H7 (cell line): ENCODE measurements around the gene EXD3. TPM values are rescaled to one million over a fixed set of nuclear protein-coding genes. Genes with fewer than 3 reads are reported as not detected.
"Not testable (repeated sequence)": the region's sequence is repeated elsewhere in the genome, so short reads cannot be mapped to it uniquely, and the experiment has no call there.

Experiments used
- DNase-seq: peaks from one replicate; pipeline ENCODE4 v3.0.0; 2012
- H3K27me3 ChIP-seq: 2 replicates; pipeline ENCODE4 v1.6.0; 2011; ENCODE audit warnings: mild to moderate bottlenecking, low read length; ENCODE audit not compliant: control insufficient read depth, insufficient read depth
- H3K36me3 ChIP-seq: replicated peaks from 2 replicates; pipeline ENCODE4 v1.5.1; 2011; ENCODE audit warnings: low read length; ENCODE audit not compliant: control insufficient read depth, insufficient read depth
- H3K4me3 ChIP-seq: 2 replicates; pipeline ENCODE4 v1.5.1; 2011; ENCODE audit warnings: low read depth, mild to moderate bottlenecking, control low read depth, low read length, moderate library complexity; ENCODE audit not compliant: insufficient read depth
- total RNA-seq: library from RNA; depleted of rRNA; stranded (reverse); fragments of >200 nt; shearing (Covaris generic); gene quantifications from 2 replicates; pipeline ENCODE4 v1.2.3, GENCODE V29; 2014

The EXD3 gene
- total RNA-seq, 1 experiment from 2014 or later, result 7.0 TPM

GRCh38 chr9:137423514-137424291 is 741 bp upstream of the EXD3 start:
- peak overlapping the region; percentile 43 for H3K4me3 ChIP-seq
- H3K27me3 ChIP-seq, result peaks cover 8% of the 10 kb centered on the region
- no peaks in the 10 kb centered on the region for H3K36me3 ChIP-seq
- DNase-seq, result peak; percentile 78

- Histone ChIP-seq H3K27me3 (peaks cover 8% of the 10 kb centered on the region), H3K36me3 (no peaks in the 10 kb centered on the region), H3K4me3 (peak overlapping the region; percentile 67)
- DNase-seq, result no peak
Observed at GRCh38 chr9:137421838-137422603, 941 bp downstream of the EXD3 start.

- no peak overlapping the region for H3K4me3 ChIP-seq
- DNase-seq, result no peak
- H3K36me3 ChIP-seq, result no peaks in the 10 kb centered on the region
- no peaks in the 10 kb centered on the region for H3K27me3 ChIP-seq
Observed at GRCh38 chr9:137417161-137418021, 5.6 kb downstream of the EXD3 start.

GRCh38 chr9:137416563-137417151 is 6.3 kb downstream of the EXD3 start:
- Histone ChIP-seq H3K27me3 (no peaks in the 10 kb centered on the region), H3K4me3 (no peak overlapping the region), H3K36me3 (no peaks in the 10 kb centered on the region)
- no peak for DNase-seq

- H3K4me3 ChIP-seq, result no peak overlapping the region
- H3K36me3 ChIP-seq, result no peaks in the 10 kb centered on the region
- no peak for DNase-seq
- H3K27me3 ChIP-seq, result no peaks in the 10 kb centered on the region
Observed at GRCh38 chr9:137416006-137416562, 6.9 kb downstream of the EXD3 start.

- no peak for DNase-seq
- H3K4me3 ChIP-seq, result no peak overlapping the region
- H3K27me3 ChIP-seq, result no peaks in the 10 kb centered on the region
- H3K36me3 ChIP-seq, result no peaks in the 10 kb centered on the region
Observed at GRCh38 chr9:137415451-137415850, 7.5 kb downstream of the EXD3 start.

GRCh38 chr9:137412431-137412830 is 10.5 kb downstream of the EXD3 start:
- no peak for DNase-seq
- Histone ChIP-seq H3K4me3 (no peak overlapping the region), H3K36me3 (no peaks in the 10 kb centered on the region), H3K27me3 (no peaks in the 10 kb centered on the region)

- Histone ChIP-seq H3K27me3 (no peaks in the 10 kb centered on the region), H3K36me3 (no peaks in the 10 kb centered on the region), H3K4me3 (no peak overlapping the region)
- DNase-seq, result peak; percentile 84
Observed at GRCh38 chr9:137411645-137412380, 11.1 kb downstream of the EXD3 start.

GRCh38 chr9:137411260-137411644 is 11.7 kb downstream of the EXD3 start:
- Histone ChIP-seq H3K4me3 (no peak overlapping the region), H3K27me3 (no peaks in the 10 kb centered on the region), H3K36me3 (no peaks in the 10 kb centered on the region)
- DNase-seq, result no peak

- Histone ChIP-seq H3K27me3 (no peaks in the 10 kb centered on the region), H3K36me3 (no peaks in the 10 kb centered on the region), H3K4me3 (no peak overlapping the region)
- DNase-seq, result no peak
Observed at GRCh38 chr9:137410891-137411249, 12.1 kb downstream of the EXD3 start.

GRCh38 chr9:137410236-137410890 is 12.6 kb downstream of the EXD3 start:
- not testable (repeated sequence) for H3K27me3 ChIP-seq, H3K36me3 ChIP-seq, DNase-seq, H3K4me3 ChIP-seq

GRCh38 chr9:137409515-137409914 is 13.4 kb downstream of the EXD3 start:
- peak; percentile 26 for DNase-seq
- H3K27me3 ChIP-seq, result no peaks in the 10 kb centered on the region
- H3K36me3 ChIP-seq, result no peaks in the 10 kb centered on the region
- no peak overlapping the region for H3K4me3 ChIP-seq

GRCh38 chr9:137408651-137409405 is 14.1 kb downstream of the EXD3 start:
- Histone ChIP-seq H3K27me3 (no peaks in the 10 kb centered on the region), H3K36me3 (no peaks in the 10 kb centered on the region), H3K4me3 (no peak overlapping the region)
- DNase-seq, result peak; percentile 58
